H1 (cell line): ENCODE results near the gene RIMBP2. TPM values are rescaled to one million over a fixed set of nuclear protein-coding genes. Genes with fewer than 3 reads are reported as not detected.

ENCODE experiments used
- BCL11A ChIP-seq, 2 experiments: IDR thresholded peaks; one replicate each; pipeline ENCODE4 v1.6.1; 2011; ENCODE audit warnings: low read depth in 2 of 2, low read length in 2 of 2, mild to moderate bottlenecking in 2 of 2
- MAFK ChIP-seq: IDR thresholded peaks from 2 replicates; pipeline ENCODE4 v1.6.1; 2012; ENCODE audit warnings: low read depth, mild to moderate bottlenecking, improper control_type of control experiment, low read length
- SIX5 ChIP-seq: IDR thresholded peaks from 2 replicates; pipeline ENCODE4 v1.6.1; 2011; ENCODE audit warnings: mild to moderate bottlenecking, low read depth, low read length
- polyA plus RNA-seq, 7 experiments: library from polyadenylated mRNA; depleted of rRNA in 3 of 7; stranded (reverse) in 5 of 7; unstranded in 2 of 7; fragments of >200 nt in 5 of 7; fragments of 200-250 nt in 2 of 7; gene quantifications; 1 replicate in 5 of 7; 2 replicates in 1 of 7; 4 replicates in 1 of 7; pipeline versions ENCODE4 v1.2.1 to v1.2.3, GENCODE V29; 2011 to 2013; ENCODE audit warnings: missing spikeins in 2 of 7, mixed read lengths in 2 of 7
- total RNA-seq: library from RNA; stranded (reverse); fragmentation: NEBNext Ultra II Directional; extraction: Animal tissue kit (Norgen Biotek cat#: 25700); gene quantifications from 2 replicates; pipeline ENCODE4 v1.2.1, GENCODE V29; 2021

The RIMBP2 gene
- total and polyA plus RNA-seq, 2 of the 8 experiments (the other 6 are each of a cell fraction or from before 2014, with no cell fraction given): 0.18 to 0.65 TPM

GRCh38 chr12:130538343-130539095 is 177.6 kb downstream of the RIMBP2 start (continued):
- no peak for TF ChIP-seq BCL11A (IDR thresholded peaks at IDR 0.05; ENCODE audit: low read depth in 2 of 2, low read length in 2 of 2)
- TF ChIP-seq SIX5: no peak
- TF ChIP-seq MAFK: no peak
